ENCODE results near the gene GP1BB. TPM values are rescaled to one million over a fixed set of nuclear protein-coding genes. Genes with fewer than 3 reads are reported as not detected.

Gene GP1BB
- total RNA-seq, 3 donors from 2014 or later (not counting 1 experiment from before 2014, with no cell fraction given) = 0.39 to 7.8 (median 4.2) TPM

DNA sequence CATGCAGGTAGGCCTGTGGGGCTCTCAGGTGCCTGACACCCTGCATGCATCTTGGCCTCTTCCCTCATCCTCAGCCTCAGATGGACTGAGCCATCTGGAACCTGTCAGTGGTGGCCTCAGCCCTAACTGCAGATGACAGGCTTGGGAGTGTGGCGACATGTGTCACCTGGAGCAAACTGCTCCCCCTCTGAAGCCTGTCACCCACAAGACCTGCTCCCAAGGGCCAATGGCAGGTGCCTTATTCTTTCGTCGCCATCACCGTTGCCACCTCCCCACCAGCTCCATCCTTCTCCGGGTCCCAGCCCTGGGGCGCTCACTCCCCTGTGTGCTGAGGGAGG is 12.6 kb upstream of the GP1BB start:
- no peak overlapping the region for H3K27ac ChIP-seq (ENCODE audit: low read length)
- no peaks in the 10 kb centered on the region for H3K36me3 Mint-ChIP-seq
- H3K4me1 Mint-ChIP-seq = no peaks in the 10 kb centered on the region
- no peak overlapping the region for H3K27ac Mint-ChIP-seq
- peaks cover 6% of the 10 kb centered on the region for H3K4me1 ChIP-seq (ENCODE audit: control insufficient read depth, insufficient read depth, low read length)
- ATAC-seq (no peak), DNase-seq (no peak)
- intact Hi-C loops (cut with micrococcal nuclease) = no loop called here
- H3K4me3 Mint-ChIP-seq = no peak overlapping the region
- no peaks in the 10 kb centered on the region for H3K9me3 ChIP-seq (ENCODE audit: control insufficient read depth, insufficient read depth, low read length)
- no peaks in the 10 kb centered on the region for H3K9me3 Mint-ChIP-seq
- H3K36me3 ChIP-seq (ENCODE audit: control insufficient read depth, insufficient read depth, low read length) = no peaks in the 10 kb centered on the region
- no peak overlapping the region for H3K4me3 ChIP-seq (ENCODE audit: low read length)
- H3K27me3 Mint-ChIP-seq (ENCODE audit: low read depth in 2 of 2) = peaks cover 0 to 17% of the 10 kb centered on the region in 2 donors
- 92% methylated on average over 6 of the region's 6 CpGs for WGBS (ENCODE audit: insufficient coverage)
- TF ChIP-seq, protein P1, sequence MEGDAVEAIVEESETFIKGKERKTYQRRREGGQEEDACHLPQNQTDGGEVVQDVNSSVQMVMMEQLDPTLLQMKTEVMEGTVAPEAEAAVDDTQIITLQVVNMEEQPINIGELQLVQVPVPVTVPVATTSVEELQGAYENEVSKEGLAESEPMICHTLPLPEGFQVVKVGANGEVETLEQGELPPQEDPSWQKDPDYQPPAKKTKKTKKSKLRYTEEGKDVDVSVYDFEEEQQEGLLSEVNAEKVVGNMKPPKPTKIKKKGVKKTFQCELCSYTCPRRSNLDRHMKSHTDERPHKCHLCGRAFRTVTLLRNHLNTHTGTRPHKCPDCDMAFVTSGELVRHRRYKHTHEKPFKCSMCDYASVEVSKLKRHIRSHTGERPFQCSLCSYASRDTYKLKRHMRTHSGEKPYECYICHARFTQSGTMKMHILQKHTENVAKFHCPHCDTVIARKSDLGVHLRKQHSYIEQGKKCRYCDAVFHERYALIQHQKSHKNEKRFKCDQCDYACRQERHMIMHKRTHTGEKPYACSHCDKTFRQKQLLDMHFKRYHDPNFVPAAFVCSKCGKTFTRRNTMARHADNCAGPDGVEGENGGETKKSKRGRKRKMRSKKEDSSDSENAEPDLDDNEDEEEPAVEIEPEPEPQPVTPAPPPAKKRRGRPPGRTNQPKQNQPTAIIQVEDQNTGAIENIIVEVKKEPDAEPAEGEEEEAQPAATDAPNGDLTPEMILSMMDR (IDR thresholded peaks at IDR 0.05) = no peak
- H3K27me3 ChIP-seq (ENCODE audit: control insufficient read depth, insufficient read depth, low read length) = peaks cover 11% of the 10 kb centered on the region

DNA sequence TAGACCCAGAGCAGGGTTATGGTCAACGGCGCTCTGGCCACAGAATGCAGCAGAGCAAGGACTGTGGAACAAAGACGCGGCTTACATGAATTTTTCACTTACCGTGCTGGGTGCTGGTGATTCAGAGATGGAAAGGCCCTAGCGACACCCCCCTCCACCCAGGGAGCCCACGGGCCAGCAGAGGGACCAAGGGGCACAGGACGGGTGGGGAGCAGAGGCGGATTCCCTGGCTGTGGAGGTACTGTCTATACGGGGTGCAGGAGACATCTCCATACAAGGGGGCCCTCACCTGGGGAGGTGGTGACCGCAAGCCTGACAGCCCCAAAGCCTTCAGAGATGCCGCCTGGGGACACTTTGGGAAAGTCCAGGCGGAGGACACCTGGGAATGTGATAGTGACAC is 10.1 kb upstream of the GP1BB start:
- Histone ChIP-seq H3K36me3 (ENCODE audit: control insufficient read depth, insufficient read depth, low read length) (no peaks in the 10 kb centered on the region), H3K9me3 (ENCODE audit: control insufficient read depth, insufficient read depth, low read length) (no peaks in the 10 kb centered on the region), H3K27ac (ENCODE audit: low read length) (no peak overlapping the region), H3K4me3 (ENCODE audit: low read length) (no peak overlapping the region), H3K4me1 (ENCODE audit: control insufficient read depth, insufficient read depth, low read length) (peaks cover 10% of the 10 kb centered on the region), H3K27me3 (ENCODE audit: control insufficient read depth, insufficient read depth, low read length) (peaks cover 22% of the 10 kb centered on the region)
- ATAC-seq (no peak), DNase-seq (no peak)
- Mint-ChIP-seq H3K27ac (no peak overlapping the region), H3K36me3 (no peaks in the 10 kb centered on the region), H3K4me1 (no peaks in the 10 kb centered on the region), H3K9me3 (no peaks in the 10 kb centered on the region), H3K4me3 (peak overlapping the region; percentile 75), H3K27me3 (ENCODE audit: low read depth in 2 of 2) (peaks cover 0 to 21% of the 10 kb centered on the region in 2 donors)
- WGBS (ENCODE audit: insufficient coverage) = 93% methylated on average over 13 of the region's 13 CpGs
- TF ChIP-seq, protein P1 (IDR thresholded peaks at IDR 0.05) = no peak
- intact Hi-C loops (cut with micrococcal nuclease) = no loop called here

DNA sequence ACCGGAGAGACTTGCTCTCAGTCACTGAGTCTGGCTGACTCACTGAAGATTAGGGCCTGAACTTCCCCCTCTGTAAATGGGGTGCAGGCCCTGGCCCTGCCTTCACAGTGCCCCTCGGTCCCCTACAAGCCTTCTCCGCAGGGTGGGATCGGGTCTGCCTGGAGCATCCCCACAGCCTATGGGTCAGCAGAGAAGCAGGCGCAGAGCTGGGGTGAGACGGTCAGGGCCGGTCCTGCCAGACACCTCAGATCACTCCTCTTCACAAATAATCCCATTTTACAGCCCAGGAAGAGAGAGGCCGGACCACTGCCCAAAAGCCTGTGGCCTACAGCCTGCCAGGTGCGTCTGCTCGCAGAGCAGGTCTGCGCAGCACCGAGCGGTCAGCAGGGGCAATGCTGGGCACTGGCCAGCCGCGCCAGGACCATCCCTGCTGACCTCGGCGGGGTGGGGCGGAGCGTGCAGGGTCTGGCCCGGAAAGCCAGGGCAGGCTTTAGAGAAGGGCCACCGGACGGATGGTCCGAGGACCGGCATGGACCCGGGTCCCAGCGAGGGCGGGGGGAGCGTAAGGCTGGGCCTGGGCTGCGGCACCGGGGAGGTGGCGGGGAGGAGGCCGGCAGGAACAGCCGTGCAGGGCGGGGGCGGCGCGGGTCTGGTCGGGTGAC is 9.6 kb upstream of the GP1BB start:
- no peak overlapping the region for H3K4me3 ChIP-seq (ENCODE audit: low read length)
- TF ChIP-seq, protein P1 (IDR thresholded peaks at IDR 0.05) = no peak

More for the DNA sequence above, 9.6 kb upstream of the GP1BB start:
- DNase-seq = no peak
- Mint-ChIP-seq H3K36me3 (no peaks in the 10 kb centered on the region), H3K4me1 (no peaks in the 10 kb centered on the region), H3K9me3 (no peaks in the 10 kb centered on the region), H3K4me3 (peak overlapping the region; percentile 73), H3K27me3 (ENCODE audit: low read depth in 2 of 2) (peaks cover 0 to 21% of the 10 kb centered on the region in 2 donors), H3K27ac (no peak overlapping the region)
- Histone ChIP-seq H3K4me1 (ENCODE audit: control insufficient read depth, insufficient read depth, low read length) (peaks cover 14% of the 10 kb centered on the region), H3K9me3 (ENCODE audit: control insufficient read depth, insufficient read depth, low read length) (no peaks in the 10 kb centered on the region), H3K36me3 (ENCODE audit: control insufficient read depth, insufficient read depth, low read length) (no peaks in the 10 kb centered on the region), H3K27me3 (ENCODE audit: control insufficient read depth, insufficient read depth, low read length) (peaks cover 22% of the 10 kb centered on the region), H3K27ac (ENCODE audit: low read length) (no peak overlapping the region)
- 39% methylated on average over 38 of the region's 38 CpGs for WGBS (ENCODE audit: insufficient coverage)
- no peak for ATAC-seq
- intact Hi-C loops (cut with micrococcal nuclease) = no loop called here
